ENCODE measurements around the gene FAM114A2. TPM values are rescaled to one million over a fixed set of nuclear protein-coding genes. Genes with fewer than 3 reads are reported as not detected.

Gene FAM114A2
- 10 to 100 TPM in 3 of 5 donors, 1 to 10 TPM in 2; 4.9 to 25.9 (median 21.7) TPM for total RNA-seq
- polyA plus RNA-seq = 10 to 100 TPM in 2 of 3 donors, 1 to 10 TPM in 1; 5.4 to 12.4 (median 10.1) TPM
- long read RNA-seq, donor 1, partial matches to known transcripts = 0 of 1 reads
- long read RNA-seq, donor 1, other reads (novel, unspliced or antisense) = 0 of 1 reads
- long read RNA-seq, donor 2 = 0 reads
- long read RNA-seq, donor 3, full-length matches to known transcripts = 4 of 4 reads
- long read RNA-seq, donor 3, partial matches to known transcripts = 0 of 4 reads
- long read RNA-seq, donor 3, other reads (novel, unspliced or antisense) = 0 of 4 reads
- long read RNA-seq, donor 4 = 0 reads
- long read RNA-seq, donor 5, full-length matches to known transcripts = 1 of 1 reads
- long read RNA-seq, donor 5, partial matches to known transcripts = 0 of 1 reads
- long read RNA-seq, donor 5, other reads (novel, unspliced or antisense) = 0 of 1 reads
- long read RNA-seq, donor 6, full-length matches to known transcripts = 11 of 11 reads
- long read RNA-seq, donor 6, partial matches to known transcripts = 0 of 11 reads
- long read RNA-seq, donor 6, other reads (novel, unspliced or antisense) = 0 of 11 reads
- long read RNA-seq, donor 7, full-length matches to known transcripts = 4 of 4 reads
- long read RNA-seq, donor 7, partial matches to known transcripts = 0 of 4 reads
- long read RNA-seq, donor 7, other reads (novel, unspliced or antisense) = 0 of 4 reads
- long read RNA-seq, donor 8, full-length matches to known transcripts = 5 of 5 reads
- long read RNA-seq, donor 8, partial matches to known transcripts = 0 of 5 reads
- long read RNA-seq, donor 8, other reads (novel, unspliced or antisense) = 0 of 5 reads
- long read RNA-seq, donor 9, partial matches to known transcripts = 0 of 2 reads
- long read RNA-seq, donor 9, other reads (novel, unspliced or antisense) = 0 of 2 reads
- long read RNA-seq, donor 10 = 0 reads

- Histone ChIP-seq H3K27me3 (no peaks in the 10 kb centered on the region), H3K27ac (peak within 1 kb of the TSS; percentile 78 to 91 (median 90)), H3K36me3 (no peaks in the 10 kb centered on the region), H3K9me3 (no peaks in the 10 kb centered on the region), H3K4me1 (peaks cover 26 to 57% (median 36%) of the 10 kb centered on the region in 4 donors), H3K4me3 (peak within 1 kb of the TSS; percentile 76 to 89 (median 79))
- WGBS, 5 donors = 0 to 1% (median 1%) methylated on average over 32 to 51 of the region's 51 CpGs
- DNase-seq = peak; percentile 91 to 97
- intact Hi-C loops (cut with DNase I; ENCODE audit: low total_unique reads) = no loop called here
- TF ChIP-seq, protein P1, sequence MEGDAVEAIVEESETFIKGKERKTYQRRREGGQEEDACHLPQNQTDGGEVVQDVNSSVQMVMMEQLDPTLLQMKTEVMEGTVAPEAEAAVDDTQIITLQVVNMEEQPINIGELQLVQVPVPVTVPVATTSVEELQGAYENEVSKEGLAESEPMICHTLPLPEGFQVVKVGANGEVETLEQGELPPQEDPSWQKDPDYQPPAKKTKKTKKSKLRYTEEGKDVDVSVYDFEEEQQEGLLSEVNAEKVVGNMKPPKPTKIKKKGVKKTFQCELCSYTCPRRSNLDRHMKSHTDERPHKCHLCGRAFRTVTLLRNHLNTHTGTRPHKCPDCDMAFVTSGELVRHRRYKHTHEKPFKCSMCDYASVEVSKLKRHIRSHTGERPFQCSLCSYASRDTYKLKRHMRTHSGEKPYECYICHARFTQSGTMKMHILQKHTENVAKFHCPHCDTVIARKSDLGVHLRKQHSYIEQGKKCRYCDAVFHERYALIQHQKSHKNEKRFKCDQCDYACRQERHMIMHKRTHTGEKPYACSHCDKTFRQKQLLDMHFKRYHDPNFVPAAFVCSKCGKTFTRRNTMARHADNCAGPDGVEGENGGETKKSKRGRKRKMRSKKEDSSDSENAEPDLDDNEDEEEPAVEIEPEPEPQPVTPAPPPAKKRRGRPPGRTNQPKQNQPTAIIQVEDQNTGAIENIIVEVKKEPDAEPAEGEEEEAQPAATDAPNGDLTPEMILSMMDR (IDR thresholded peaks at IDR 0.05) = peak in 1 of 7 experiments; percentile 12
- TF ChIP-seq POLR2A (IDR thresholded peaks at IDR 0.05) (peak in 3 of 4 donors; percentile 23 to 76 (median 65)), EP300 (IDR thresholded peaks at IDR 0.05) (no peak), POLR2AphosphoS5 (IDR thresholded peaks at IDR 0.05) (peak; percentile 95 to 99 (median 97))
These were observed at the start of gene FAM114A2, which contains the start of gene MFAP3 for GRCh38 chr5:154038707-154039457. Gene FAM114A2, minus strand, starts transcription at chr5:154038910. Its CDS starts 3,957 bp downstream, at chr5:154034953. Gene MFAP3, plus strand, starts transcription at chr5:154038967. Its CDS starts 10,756 bp downstream, at chr5:154049723.

GRCh38 chr5:154087260-154087659, 48.5 kb upstream of the FAM114A2 start:
- Histone ChIP-seq H3K4me1 (no peaks in the 10 kb centered on the region), H3K27ac (no peak overlapping the region), H3K36me3 (no peaks in the 10 kb centered on the region), H3K4me3 (no peak overlapping the region), H3K9me3 (no peaks in the 10 kb centered on the region), H3K27me3 (no peaks in the 10 kb centered on the region)
- no peak for TF ChIP-seq EP300 (IDR thresholded peaks at IDR 0.05)
- TF ChIP-seq POLR2AphosphoS5 (IDR thresholded peaks at IDR 0.05) = no peak
- TF ChIP-seq, protein P1 (IDR thresholded peaks at IDR 0.05) = no peak
- no peak for TF ChIP-seq POLR2A (IDR thresholded peaks at IDR 0.05)
- intact Hi-C loops (cut with DNase I; ENCODE audit: low total_unique reads) = no loop called here
- no peak for DNase-seq
- 11 to 29% (median 17%) methylated on average over 2 of the region's 2 CpGs for WGBS, 5 donors

GRCh38 chr5:154086641-154087040, 47.9 kb upstream of the FAM114A2 start:
- Histone ChIP-seq H3K36me3 (no peaks in the 10 kb centered on the region), H3K4me1 (no peaks in the 10 kb centered on the region), H3K9me3 (no peaks in the 10 kb centered on the region), H3K27ac (no peak overlapping the region), H3K27me3 (no peaks in the 10 kb centered on the region), H3K4me3 (no peak overlapping the region)
- intact Hi-C loops (cut with DNase I; ENCODE audit: low total_unique reads) = no loop called here
- no peak for DNase-seq
- WGBS, 5 donors = 68 to 87% (median 77%) methylated on average over 4 of the region's 4 CpGs
- TF ChIP-seq POLR2A (IDR thresholded peaks at IDR 0.05) = no peak
- TF ChIP-seq EP300 (IDR thresholded peaks at IDR 0.05) = no peak
- no peak for TF ChIP-seq POLR2AphosphoS5 (IDR thresholded peaks at IDR 0.05)
- TF ChIP-seq, protein P1 (IDR thresholded peaks at IDR 0.05) = no peak

All from stomach (tissue), 19 donors.